Measurements from ENCODE around the gene JMJD8. TPM values are rescaled to one million over a fixed set of nuclear protein-coding genes. Genes with fewer than 3 reads are reported as not detected.

JMJD8 gene
- total RNA-seq, 4 donors from 2014 or later: 22.8 to 81.8 (median 41.0) TPM

GRCh38 chr16:671353-672131, 12.6 kb downstream of the JMJD8 start:
- intact Hi-C loops (cut with DNase I; ENCODE audit: low total_unique reads) (no loop called here), in situ Hi-C loops (cut with MboI; ENCODE audit: low sequenced_read_pairs in 4 of 4) (no loop called here)
- no peak for TF ChIP-seq POLR2A (IDR thresholded peaks at IDR 0.05)
- TF ChIP-seq, protein P1, sequence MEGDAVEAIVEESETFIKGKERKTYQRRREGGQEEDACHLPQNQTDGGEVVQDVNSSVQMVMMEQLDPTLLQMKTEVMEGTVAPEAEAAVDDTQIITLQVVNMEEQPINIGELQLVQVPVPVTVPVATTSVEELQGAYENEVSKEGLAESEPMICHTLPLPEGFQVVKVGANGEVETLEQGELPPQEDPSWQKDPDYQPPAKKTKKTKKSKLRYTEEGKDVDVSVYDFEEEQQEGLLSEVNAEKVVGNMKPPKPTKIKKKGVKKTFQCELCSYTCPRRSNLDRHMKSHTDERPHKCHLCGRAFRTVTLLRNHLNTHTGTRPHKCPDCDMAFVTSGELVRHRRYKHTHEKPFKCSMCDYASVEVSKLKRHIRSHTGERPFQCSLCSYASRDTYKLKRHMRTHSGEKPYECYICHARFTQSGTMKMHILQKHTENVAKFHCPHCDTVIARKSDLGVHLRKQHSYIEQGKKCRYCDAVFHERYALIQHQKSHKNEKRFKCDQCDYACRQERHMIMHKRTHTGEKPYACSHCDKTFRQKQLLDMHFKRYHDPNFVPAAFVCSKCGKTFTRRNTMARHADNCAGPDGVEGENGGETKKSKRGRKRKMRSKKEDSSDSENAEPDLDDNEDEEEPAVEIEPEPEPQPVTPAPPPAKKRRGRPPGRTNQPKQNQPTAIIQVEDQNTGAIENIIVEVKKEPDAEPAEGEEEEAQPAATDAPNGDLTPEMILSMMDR (IDR thresholded peaks at IDR 0.05 in 4 of 5, conservative IDR thresholded peaks at IDR 0.05 in 1 of 5): no peak
- Histone ChIP-seq H3K36me3 (peaks cover 0 to 46% of the 10 kb centered on the region in 2 donors), H3K4me1 (peaks cover 7 to 18% of the 10 kb centered on the region in 2 donors), H3K27ac (no peak overlapping the region), H3K4me3 (no peak overlapping the region), H3K27me3 (no peaks in the 10 kb centered on the region), H3K9me3 (no peaks in the 10 kb centered on the region)
- ATAC-seq (no peak), DNase-seq (no peak)

GRCh38 chr16:670485-671352, 13.4 kb downstream of the JMJD8 start:
- TF ChIP-seq POLR2A (IDR thresholded peaks at IDR 0.05): no peak
- TF ChIP-seq, protein P1 (IDR thresholded peaks at IDR 0.05 in 4 of 5, conservative IDR thresholded peaks at IDR 0.05 in 1 of 5): no peak
- Histone ChIP-seq H3K4me1 (peaks cover 7 to 18% of the 10 kb centered on the region in 2 donors), H3K27ac (no peak overlapping the region), H3K27me3 (no peaks in the 10 kb centered on the region), H3K36me3 (peaks cover 0 to 46% of the 10 kb centered on the region in 2 donors), H3K9me3 (no peaks in the 10 kb centered on the region), H3K4me3 (no peak overlapping the region)
- in situ Hi-C loops (cut with MboI; ENCODE audit: low sequenced_read_pairs in 4 of 4): no loop called here
- intact Hi-C loops (cut with DNase I; ENCODE audit: low total_unique reads): no loop called here
- no peak for DNase-seq
- ATAC-seq: no peak

DNA sequence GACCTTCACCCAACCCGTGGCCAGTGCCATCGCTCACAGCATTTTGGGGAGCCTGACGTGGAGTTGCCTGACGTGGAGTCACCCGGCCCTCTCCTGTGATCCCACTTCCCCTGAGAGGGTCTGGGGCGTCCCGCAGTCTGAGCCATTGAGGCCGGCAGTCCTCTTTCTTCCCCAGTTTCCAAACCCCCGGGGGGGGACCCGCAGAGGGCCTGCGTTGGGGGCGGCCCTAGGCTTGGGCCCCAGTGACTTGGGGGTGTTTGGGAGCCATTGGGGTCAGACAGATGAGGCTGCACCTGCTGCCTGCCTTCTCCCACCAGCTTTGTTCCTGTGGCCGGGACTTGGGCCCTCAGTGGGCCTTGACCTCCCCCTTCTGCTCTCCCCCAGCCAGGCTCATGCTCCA, 14.5 kb downstream of the JMJD8 start:
- TF ChIP-seq, protein P1 (IDR thresholded peaks at IDR 0.05 in 4 of 5, conservative IDR thresholded peaks at IDR 0.05 in 1 of 5): no peak
- no peak for TF ChIP-seq POLR2A (IDR thresholded peaks at IDR 0.05)
- DNase-seq (no peak), ATAC-seq (no peak)
- Histone ChIP-seq H3K4me1 (peaks cover 7 to 18% of the 10 kb centered on the region in 2 donors), H3K27ac (no peak overlapping the region), H3K9me3 (no peaks in the 10 kb centered on the region), H3K4me3 (no peak overlapping the region), H3K36me3 (peaks cover 0 to 46% of the 10 kb centered on the region in 2 donors), H3K27me3 (no peaks in the 10 kb centered on the region)
- in situ Hi-C loops (cut with MboI; ENCODE audit: low sequenced_read_pairs in 4 of 4) (no loop called here), intact Hi-C loops (cut with DNase I; ENCODE audit: low total_unique reads) (no loop called here)

- peak; percentile 17 to 18 for ATAC-seq
- Histone ChIP-seq H3K9me3 (no peaks in the 10 kb centered on the region), H3K4me1 (peaks cover 7 to 18% of the 10 kb centered on the region in 2 donors), H3K36me3 (peaks cover 0 to 44% of the 10 kb centered on the region in 2 donors), H3K27ac (peak overlapping the region; percentile 79 to 97 (median 92)), H3K4me3 (peak overlapping the region; percentile 78 to 98 (median 92)), H3K27me3 (no peaks in the 10 kb centered on the region)
- no peak for DNase-seq
- in situ Hi-C loops (cut with MboI; ENCODE audit: low sequenced_read_pairs in 4 of 4): no loop called here
- intact Hi-C loops (cut with DNase I; ENCODE audit: low total_unique reads): no loop called here
- TF ChIP-seq POLR2A (IDR thresholded peaks at IDR 0.05): no peak
- TF ChIP-seq, protein P1 (IDR thresholded peaks at IDR 0.05 in 4 of 5, conservative IDR thresholded peaks at IDR 0.05 in 1 of 5): no peak
Observed at GRCh38 chr16:668519-669171, 15.5 kb downstream of the JMJD8 start.
